HepG2 (cell line): ENCODE data around the gene TNFRSF25. TPM values are rescaled to one million over a fixed set of nuclear protein-coding genes. Genes with fewer than 3 reads are reported as not detected.

Source experiments
- EP300 ChIP-seq, 3 experiments: sonication (generic) in 1 of 3; formaldehyde crosslinking in 1 of 3; IDR thresholded peaks; 2 replicates each; pipeline versions ENCODE4 v1.5.1 to v1.6.1; 2011 to 2020; ENCODE audit warnings: low read depth in 2 of 3, low read length in 2 of 3, borderline replicate concordance in 1 of 3, improper control_type of control experiment in 1 of 3, mild to moderate bottlenecking in 1 of 3, missing genetic modification reagents in 1 of 3, moderate library complexity in 1 of 3
- HNRNPLL ChIP-seq: fragments of 200-400 bp; formaldehyde crosslinking; IDR thresholded peaks from 2 replicates; pipeline ENCODE4 v1.6.1; 2017; ENCODE audit warnings: mild to moderate bottlenecking, low read depth, low read length; ENCODE audit not compliant: poor library complexity, severe bottlenecking
- NCOA2 ChIP-seq: sonication (generic); formaldehyde crosslinking; IDR thresholded peaks from 2 replicates; pipeline ENCODE4 v1.8.0; 2022; ENCODE audit warnings: inconsistent platforms
- NR2C2 ChIP-seq: sonication (generic); formaldehyde crosslinking; IDR thresholded peaks from 2 replicates; pipeline ENCODE4 v1.4.0; 2020; ENCODE audit warnings: missing genetic modification reagents, mild to moderate bottlenecking, moderate library complexity, borderline replicate concordance
- TBL1XR1 ChIP-seq: fragments of 150-350 bp; IDR thresholded peaks from 2 replicates; pipeline ENCODE4 v1.6.1; 2014; ENCODE audit warnings: borderline replicate concordance, low read length; ENCODE audit not compliant: partially characterized antibody
- ZBTB21 ChIP-seq: sonication (generic); formaldehyde crosslinking; IDR thresholded peaks from 2 replicates; pipeline ENCODE4 v1.4.0; 2020; ENCODE audit warnings: missing genetic modification reagents
- ZBTB40 ChIP-seq, 2 experiments: fragments of 450-650 bp in 1 of 2; sonication (generic) in 1 of 2; formaldehyde crosslinking in 1 of 2; IDR thresholded peaks; 2 replicates each; pipeline versions ENCODE4 v1.6.1 to v1.8.0; 2016 to 2022; ENCODE audit warnings: antibody characterized with exemption in 1 of 2, mild to moderate bottlenecking in 1 of 2, missing genetic modification reagents in 1 of 2
- ZFP1 ChIP-seq: IDR thresholded peaks from 2 replicates; pipeline ENCODE4 v1.6.1; 2016
- ZNF260 ChIP-seq: sonication (generic); formaldehyde crosslinking; IDR thresholded peaks from 2 replicates; pipeline ENCODE4 v1.4.0; 2020; ENCODE audit warnings: missing genetic modification reagents, low read depth, mild to moderate bottlenecking, borderline replicate concordance
- ZNF343 ChIP-seq: sonication (generic); formaldehyde crosslinking; IDR thresholded peaks from 2 replicates; pipeline ENCODE4 v1.4.0; 2020; ENCODE audit warnings: mild to moderate bottlenecking, missing genetic modification reagents
- ZNF569 ChIP-seq: sonication (generic); formaldehyde crosslinking; IDR thresholded peaks from 2 replicates; pipeline ENCODE4 v1.5.0; 2020; ENCODE audit warnings: mild to moderate bottlenecking, missing genetic modification reagents, moderate library complexity, borderline replicate concordance
- ZNF672 ChIP-seq: sonication (generic); formaldehyde crosslinking; IDR thresholded peaks from 2 replicates; pipeline ENCODE4 v1.8.1; 2022; ENCODE audit warnings: missing genetic modification reagents
- polyA plus RNA-seq, 8 experiments: library from polyadenylated mRNA; depleted of rRNA in 3 of 8; stranded (reverse) in 7 of 8; unstranded in 1 of 8; fragments of >200 nt; fragmentation: Illumina TruSeq in 4 of 8; extraction: Trizol in 4 of 8; gene quantifications; 2 replicates each; pipeline versions ENCODE4 v1.2.1 to v1.2.3, GENCODE V29; 2011 to 2016; ENCODE audit warnings: low read depth in 4 of 8, missing spikeins in 1 of 8, mixed read lengths in 1 of 8; ENCODE audit not compliant: insufficient read depth in 1 of 8
- total RNA-seq, 5 experiments: library from RNA; depleted of rRNA; stranded (reverse); fragments of >200 nt; fragmentation: Illumina TruSeq; extraction: Trizol; gene quantifications; 2 replicates each; pipeline ENCODE4 v1.2.3, GENCODE V29; 2016; ENCODE audit warnings: low read depth in 1 of 5
- TF ChIP-seq, protein P1 (sequence below): sonication (generic); formaldehyde crosslinking; IDR thresholded peaks from 2 replicates; pipeline ENCODE4 v1.5.0; 2020; ENCODE audit warnings: mild to moderate bottlenecking, missing genetic modification reagents, borderline replicate concordance

The TNFRSF25 gene
- total and polyA plus RNA-seq, 2 of the 13 experiments (the other 11 are each of a cell fraction or from before 2014, with no cell fraction given), result 1.4 to 1.5 TPM

DNA sequence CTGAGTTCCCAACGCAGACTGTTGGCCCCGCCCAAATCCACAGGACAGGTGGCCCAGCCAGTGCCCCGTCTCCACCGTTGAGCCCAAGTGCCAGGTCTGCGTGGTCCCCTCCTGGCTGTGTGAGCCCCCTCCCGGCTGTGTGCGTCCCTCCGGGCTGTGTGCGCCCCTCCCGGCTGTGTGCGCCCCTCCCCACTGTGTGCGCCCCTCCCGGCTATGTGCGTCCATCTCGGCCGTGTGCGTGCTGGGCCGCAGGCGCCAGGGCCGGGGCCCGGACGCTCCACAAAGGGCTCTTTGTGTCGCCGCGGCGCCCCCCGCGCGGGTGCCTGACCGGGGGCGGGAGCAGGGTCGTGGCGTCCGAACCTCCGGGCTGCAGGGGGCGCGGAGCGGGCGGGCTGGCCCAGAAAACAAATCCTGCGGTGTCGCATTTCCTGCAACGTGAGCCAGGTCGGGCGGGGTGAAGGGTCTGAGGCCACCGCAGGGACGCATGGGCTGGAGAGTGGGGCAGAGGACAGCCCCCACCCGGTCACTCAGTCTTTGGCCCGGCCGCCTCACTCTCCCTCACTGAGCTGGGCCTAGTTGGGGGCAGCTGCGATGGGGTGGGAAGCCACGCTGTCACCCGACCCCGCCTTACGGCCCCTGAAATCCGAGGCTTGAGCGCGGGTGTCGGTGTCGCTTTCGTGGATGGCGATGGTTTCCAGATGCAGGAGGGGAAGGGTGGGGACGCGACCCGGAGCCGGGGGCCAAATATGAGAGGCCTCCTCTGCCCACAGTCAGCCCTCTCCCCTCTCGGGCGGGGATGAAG lies 18.8 kb downstream of the TNFRSF25 start (continued):
- no peak for TF ChIP-seq ZBTB40 (IDR thresholded peaks at IDR 0.05)
- TF ChIP-seq ZBTB40 (CRISPR knock-in tag; IDR thresholded peaks at IDR 0.05), result peak; percentile 67; the same call in 1 of the 2 replicates
- TF ChIP-seq TBL1XR1, result no peak
- no peak for TF ChIP-seq ZNF260 (CRISPR knock-in tag)
- TF ChIP-seq HNRNPLL, result peak; percentile 71
- TF ChIP-seq NCOA2 (CRISPR knock-in tag), result peak; percentile 59; the same call in 1 of the 2 replicates
- TF ChIP-seq NR2C2 (CRISPR knock-in tag), result peak; percentile 87
- TF ChIP-seq ZBTB21 (CRISPR knock-in tag), result no peak
- TF ChIP-seq ZFP1 (CRISPR knock-in tag), result no peak
- TF ChIP-seq EP300 (IDR thresholded peaks at IDR 0.05; ENCODE audit: low read depth in 2 of 2, low read length in 2 of 2), result peak in 1 of 2 experiments; percentile 62; a peak in 2 of 4 replicates
- 0 out of 2 replicates have a peak, but pooled peaks have one; percentile 16 for TF ChIP-seq EP300 (CRISPR knock-in tag; IDR thresholded peaks at IDR 0.05; ENCODE audit: borderline replicate concordance)
- TF ChIP-seq, protein P1, sequence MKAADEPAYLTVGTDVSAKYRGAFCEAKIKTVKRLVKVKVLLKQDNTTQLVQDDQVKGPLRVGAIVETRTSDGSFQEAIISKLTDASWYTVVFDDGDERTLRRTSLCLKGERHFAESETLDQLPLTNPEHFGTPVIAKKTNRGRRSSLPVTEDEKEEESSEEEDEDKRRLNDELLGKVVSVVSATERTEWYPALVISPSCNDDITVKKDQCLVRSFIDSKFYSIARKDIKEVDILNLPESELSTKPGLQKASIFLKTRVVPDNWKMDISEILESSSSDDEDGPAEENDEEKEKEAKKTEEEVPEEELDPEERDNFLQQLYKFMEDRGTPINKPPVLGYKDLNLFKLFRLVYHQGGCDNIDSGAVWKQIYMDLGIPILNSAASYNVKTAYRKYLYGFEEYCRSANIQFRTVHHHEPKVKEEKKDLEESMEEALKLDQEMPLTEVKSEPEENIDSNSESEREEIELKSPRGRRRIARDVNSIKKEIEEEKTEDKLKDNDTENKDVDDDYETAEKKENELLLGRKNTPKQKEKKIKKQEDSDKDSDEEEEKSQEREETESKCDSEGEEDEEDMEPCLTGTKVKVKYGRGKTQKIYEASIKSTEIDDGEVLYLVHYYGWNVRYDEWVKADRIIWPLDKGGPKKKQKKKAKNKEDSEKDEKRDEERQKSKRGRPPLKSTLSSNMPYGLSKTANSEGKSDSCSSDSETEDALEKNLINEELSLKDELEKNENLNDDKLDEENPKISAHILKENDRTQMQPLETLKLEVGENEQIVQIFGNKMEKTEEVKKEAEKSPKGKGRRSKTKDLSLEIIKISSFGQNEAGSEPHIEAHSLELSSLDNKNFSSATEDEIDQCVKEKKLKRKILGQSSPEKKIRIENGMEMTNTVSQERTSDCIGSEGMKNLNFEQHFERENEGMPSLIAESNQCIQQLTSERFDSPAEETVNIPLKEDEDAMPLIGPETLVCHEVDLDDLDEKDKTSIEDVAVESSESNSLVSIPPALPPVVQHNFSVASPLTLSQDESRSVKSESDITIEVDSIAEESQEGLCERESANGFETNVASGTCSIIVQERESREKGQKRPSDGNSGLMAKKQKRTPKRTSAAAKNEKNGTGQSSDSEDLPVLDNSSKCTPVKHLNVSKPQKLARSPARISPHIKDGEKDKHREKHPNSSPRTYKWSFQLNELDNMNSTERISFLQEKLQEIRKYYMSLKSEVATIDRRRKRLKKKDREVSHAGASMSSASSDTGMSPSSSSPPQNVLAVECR (CRISPR knock-in tag), result peak; percentile 78; the same call in 1 of the 2 replicates
- peak; percentile 91; the same call in 1 of the 2 replicates for TF ChIP-seq ZNF672 (CRISPR knock-in tag)
- 0 out of 2 replicates have a peak, but pooled peaks have one; percentile 49 for TF ChIP-seq ZNF569 (CRISPR knock-in tag)
- TF ChIP-seq ZNF343 (CRISPR knock-in tag), result no peak; the same call in 1 of the 2 replicates
